ENCODE results near the gene L3MBTL1.

L3MBTL1 gene

GRCh38 chr20:43506238-43506637, 1.3 kb upstream of the L3MBTL1 start:
- no peak for DNase-seq (ENCODE audit: low read depth in 2 of 2)

GRCh38 chr20:43508106-43508505, 609 bp downstream of the L3MBTL1 start:
- no peak for DNase-seq (ENCODE audit: low read depth in 2 of 2)

DNA sequence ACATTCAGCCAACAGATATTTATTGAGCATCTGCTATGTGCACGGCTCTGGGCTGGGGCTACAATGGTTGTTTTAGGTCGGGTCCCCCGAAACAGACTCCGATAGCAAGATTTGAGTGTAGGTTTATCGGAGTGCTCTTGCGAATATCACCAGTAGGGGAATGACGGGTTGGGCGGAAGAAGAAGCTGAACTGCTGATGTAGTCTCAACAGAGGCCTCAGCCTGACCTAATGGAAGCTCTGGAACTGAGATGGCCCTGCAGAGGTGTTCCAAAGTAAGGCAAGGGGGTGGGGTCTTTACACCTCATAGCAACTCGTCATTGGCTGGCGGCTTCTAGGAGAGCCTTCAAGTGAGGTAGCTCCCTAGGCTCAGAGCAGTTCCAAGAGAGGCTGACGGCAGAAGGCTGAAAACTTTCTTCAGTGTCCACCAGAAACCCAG, 1.1 kb downstream of the L3MBTL1 start:
- DNase-seq (ENCODE audit: low read depth in 2 of 2) = no peak

- no peak for DNase-seq (ENCODE audit: low read depth in 2 of 2)
Measured at GRCh38 chr20:43511879-43512278, 4.4 kb downstream of the L3MBTL1 start.

DNA sequence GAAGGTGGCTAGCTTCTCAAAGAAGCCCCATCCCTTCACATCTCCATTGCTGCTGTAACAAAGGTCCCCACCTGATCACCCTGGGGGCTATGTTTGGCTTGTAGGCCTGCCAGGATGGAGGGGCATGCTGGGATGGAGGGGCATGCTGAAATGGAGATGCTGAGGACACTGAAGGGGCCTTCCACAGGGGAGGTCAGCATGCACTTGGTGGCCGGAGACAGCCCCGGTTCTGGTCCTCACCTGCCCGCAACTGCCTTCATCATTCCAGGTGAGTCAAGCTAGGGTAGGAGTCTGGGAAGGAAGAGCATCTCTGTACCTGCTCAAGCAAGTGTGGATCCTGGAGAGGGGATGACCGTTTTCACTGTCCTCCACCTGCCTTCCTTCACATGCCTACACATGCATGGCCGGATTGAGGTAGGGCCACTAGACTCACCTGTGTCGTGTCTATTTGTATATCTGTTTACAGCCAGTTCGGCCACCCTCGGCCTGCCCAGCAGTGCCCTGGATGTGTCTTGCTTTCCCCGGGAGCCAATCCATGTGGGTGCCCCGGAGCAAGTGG, 6.0 kb downstream of the L3MBTL1 start:
- DNase-seq (ENCODE audit: low read depth in 2 of 2) = no peak

DNA sequence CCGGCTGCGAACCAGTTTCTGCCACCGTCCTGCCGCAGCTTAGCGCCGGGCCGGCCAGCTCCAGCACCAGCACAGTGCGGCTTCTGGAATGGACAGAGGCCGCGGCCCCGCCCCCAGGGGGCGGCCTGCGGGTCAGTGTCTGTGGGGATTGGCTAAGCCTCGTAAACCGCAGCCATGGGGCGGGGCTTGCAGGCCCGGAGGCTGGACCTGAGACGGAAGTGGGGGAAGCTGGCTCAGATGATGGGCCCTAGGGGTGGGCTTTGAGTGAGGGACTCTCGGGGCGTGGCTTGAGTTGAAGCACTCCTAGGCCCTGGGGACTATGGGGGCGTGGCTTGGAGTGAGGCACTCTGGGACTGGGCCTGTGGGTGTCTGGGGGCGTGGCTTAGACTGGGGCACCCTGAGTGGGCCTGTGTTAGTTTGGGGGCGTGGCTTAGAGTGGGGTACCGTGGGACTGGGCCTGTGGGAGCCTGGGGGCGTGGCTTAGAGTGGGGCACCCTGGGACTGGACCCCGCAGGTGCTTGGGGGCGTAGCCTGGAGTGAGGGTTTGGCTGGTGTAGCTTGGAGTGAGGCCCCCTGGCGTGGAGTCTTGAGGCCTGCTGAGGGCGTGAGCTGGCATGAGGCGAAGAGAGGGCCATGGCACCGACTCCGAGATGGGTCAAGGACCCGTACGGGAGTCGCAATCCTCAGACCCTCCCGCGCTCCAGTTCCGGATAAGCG, 6.6 kb downstream of the L3MBTL1 start:
- DNase-seq (ENCODE audit: low read depth in 2 of 2) = peak; percentile 73 to 82

DNA sequence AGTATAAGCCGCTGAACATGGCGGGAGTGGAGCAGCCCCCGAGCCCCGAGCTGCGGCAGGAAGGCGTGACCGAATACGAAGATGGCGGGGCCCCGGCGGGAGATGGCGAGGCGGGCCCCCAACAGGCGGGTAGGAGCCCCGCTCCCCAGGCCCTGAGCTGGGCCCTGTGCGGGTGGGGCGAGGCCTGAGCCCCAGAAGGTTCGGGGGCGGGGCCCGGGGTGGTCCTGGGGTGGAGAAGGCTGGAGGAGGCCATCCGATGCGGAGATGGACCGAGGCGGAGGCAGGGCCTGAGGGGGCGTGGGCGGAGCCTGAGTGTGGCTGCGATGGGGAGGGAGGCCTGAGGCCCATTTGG, 7.1 kb downstream of the L3MBTL1 start:
- DNase-seq (ENCODE audit: low read depth in 2 of 2) = peak in 1 of 2 donors; percentile 9

GRCh38 chr20:43515628-43516027, 8.1 kb downstream of the L3MBTL1 start:
- DNase-seq (ENCODE audit: low read depth in 2 of 2) = no peak

DNA sequence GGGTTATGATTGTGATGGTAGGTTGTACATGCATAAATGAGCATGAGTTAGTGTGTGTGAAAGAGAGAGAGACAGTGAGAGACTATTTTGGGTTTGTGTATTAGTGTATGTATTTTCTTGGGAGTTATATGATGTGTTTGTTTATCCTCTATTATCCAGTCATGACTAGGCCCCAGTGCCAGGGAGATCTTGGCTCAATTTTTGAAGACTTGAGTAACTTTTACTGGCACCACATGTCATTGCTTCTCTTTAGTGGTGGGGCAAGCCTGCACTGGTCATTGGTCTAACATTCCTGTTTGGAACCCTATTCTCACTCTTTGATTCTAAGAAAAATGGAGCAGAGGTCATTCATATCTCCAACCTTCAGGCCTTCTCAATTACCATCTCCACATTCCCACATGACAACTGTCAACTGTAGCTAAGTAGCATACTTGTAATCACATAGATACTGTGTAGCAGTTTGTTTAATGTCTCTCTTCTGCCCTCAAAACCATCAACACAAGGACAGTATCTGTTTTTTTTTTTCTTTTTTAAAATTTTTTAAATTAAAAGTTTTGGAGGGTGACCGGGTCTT, 8.8 kb downstream of the L3MBTL1 start:
- DNase-seq (ENCODE audit: low read depth in 2 of 2) = no peak

GRCh38 chr20:43520074-43520630, 12.7 kb downstream of the L3MBTL1 start:
- DNase-seq (ENCODE audit: low read depth in 2 of 2) = no peak

DNA sequence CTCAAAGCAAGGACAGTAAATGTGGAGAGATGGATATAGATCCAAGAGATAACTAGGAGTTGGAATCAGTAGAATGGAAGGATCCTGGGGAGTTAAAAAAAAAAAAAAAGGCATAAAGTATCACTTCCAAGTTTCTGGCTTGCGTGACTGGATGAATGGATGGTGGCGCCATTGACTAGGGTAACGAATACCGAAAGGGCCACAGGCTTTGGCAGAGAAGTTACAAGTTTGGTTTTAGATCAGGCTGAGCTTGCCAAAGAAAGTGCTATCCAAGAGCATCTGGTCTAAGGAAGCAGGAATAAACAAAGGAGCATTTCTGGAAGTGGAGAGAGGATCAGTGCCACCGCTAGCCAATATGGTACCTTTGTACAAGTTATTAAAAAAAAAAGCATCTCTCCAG, 17.5 kb downstream of the L3MBTL1 start:
- no peak for DNase-seq (ENCODE audit: low read depth in 2 of 2)

- DNase-seq (ENCODE audit: low read depth in 2 of 2) = no peak
Measured at GRCh38 chr20:43528258-43528875, 20.9 kb downstream of the L3MBTL1 start.

DNA sequence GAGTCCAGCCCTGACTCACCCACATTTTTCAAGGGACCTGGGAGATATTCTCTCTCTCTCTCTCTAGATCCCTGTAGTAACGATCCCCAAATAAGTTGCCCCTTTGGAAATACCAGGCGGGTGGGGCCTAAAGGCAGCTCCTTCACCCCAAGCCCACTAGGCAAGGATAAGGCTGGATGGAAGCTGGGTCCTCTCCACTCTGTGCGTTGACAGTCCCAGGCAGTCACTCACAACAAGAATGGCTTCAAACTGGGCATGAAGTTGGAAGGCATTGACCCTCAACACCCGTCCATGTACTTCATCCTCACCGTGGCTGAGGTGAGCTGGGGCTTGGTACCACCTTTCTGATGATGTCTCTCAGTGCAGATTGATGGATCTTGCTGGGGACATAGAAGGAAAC, 21.6 kb downstream of the L3MBTL1 start:
- DNase-seq (ENCODE audit: low read depth in 2 of 2) = no peak

- no peak for DNase-seq (ENCODE audit: low read depth in 2 of 2)
Measured at GRCh38 chr20:43529457-43530153, 22.1 kb downstream of the L3MBTL1 start.

GRCh38 chr20:43530321-43531090, 23.0 kb downstream of the L3MBTL1 start:
- no peak for DNase-seq (ENCODE audit: low read depth in 2 of 2)

DNA sequence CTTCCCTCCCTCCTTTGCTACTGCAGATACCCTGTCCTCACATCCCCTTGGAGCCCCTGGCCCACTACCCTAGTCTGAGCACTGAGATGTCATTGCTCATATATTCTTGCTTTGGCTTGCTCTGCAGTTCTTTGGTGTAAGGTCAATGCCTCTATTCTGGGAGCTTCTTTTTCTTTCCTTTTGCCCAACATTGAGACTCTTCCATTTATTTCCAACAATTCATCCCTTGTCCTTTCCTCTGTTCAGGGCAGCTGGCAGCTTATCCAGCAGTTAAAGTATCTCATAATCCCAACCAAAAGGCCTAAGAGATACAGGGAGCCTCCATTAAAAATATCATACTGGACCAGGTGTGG, 23.6 kb downstream of the L3MBTL1 start:
- no peak for DNase-seq (ENCODE audit: low read depth in 2 of 2)

DNA sequence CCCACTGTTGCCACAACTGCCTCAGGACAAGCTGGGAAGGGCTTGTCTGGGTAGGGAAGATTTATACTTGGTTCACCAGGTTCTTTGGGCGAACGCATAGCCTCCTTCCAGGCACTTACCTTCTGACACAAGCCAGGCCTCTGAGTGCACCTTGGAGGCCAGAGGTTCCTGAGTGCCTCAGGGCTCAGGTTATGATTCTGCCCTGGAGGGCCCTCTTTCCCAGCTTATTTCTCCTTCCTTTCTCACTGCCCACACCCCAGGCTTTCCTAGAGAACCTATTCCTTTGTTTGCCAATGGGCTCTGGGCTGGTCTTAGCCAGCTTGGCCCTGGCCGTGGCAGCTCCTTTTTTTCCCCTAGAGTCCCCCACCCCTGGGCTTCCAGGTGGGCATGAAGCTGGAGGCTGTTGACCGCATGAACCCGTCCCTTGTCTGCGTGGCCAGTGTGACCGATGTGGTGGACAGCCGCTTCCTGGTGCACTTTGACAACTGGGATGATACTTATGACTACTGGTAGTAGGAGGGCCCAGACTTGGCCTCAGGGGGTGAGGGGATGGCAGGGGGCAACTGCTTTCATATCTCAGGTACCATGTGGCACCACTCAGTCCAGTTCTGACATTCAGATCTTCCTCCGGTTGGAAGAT, 25.0 kb downstream of the L3MBTL1 start:
- no peak for DNase-seq (ENCODE audit: low read depth in 2 of 2)

- DNase-seq (ENCODE audit: low read depth in 2 of 2) = no peak
Measured at GRCh38 chr20:43533060-43533459, 25.6 kb downstream of the L3MBTL1 start.

GRCh38 chr20:43534016-43534415, 26.5 kb downstream of the L3MBTL1 start:
- DNase-seq (ENCODE audit: low read depth in 2 of 2) = no peak

DNA sequence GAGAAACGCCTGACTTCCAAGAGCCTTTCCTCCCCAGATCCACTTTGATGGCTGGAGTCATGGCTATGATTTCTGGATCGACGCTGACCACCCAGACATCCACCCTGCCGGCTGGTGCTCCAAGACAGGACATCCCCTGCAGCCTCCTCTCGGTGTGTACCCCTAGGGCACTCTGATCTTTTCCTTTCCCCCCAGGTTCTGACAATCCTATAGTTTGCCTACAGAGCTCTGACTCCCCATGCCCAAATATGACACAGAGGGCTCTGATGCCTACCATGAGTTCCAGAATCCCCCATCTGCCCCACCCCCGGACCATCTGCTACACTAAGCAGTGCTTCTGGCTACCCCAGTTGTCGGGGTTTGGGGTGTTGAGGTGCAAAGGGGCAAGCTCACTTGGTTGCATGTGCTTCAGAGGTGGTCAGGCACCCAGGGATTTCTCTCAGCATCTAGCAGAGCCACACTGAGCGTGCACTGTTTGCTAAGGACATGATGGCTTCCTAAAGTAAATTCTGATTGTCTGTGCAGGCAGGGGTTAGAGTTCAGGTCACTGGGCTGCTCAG, 27.4 kb downstream of the L3MBTL1 start:
- no peak for DNase-seq (ENCODE audit: low read depth in 2 of 2)

Measured in stimulated activated CD8-positive, alpha-beta memory T cell treated with anti-CD3 and anti-CD28 coated beads, Interleukin-2, amount 100 ng/mL, for 1 hour (primary cell).